Body of pancreas (tissue), 4 donors: ENCODE data around the gene MVB12B.

ENCODE experiments used
- POLR2A ChIP-seq, 3 donors: fragments of 450-650 bp; IDR thresholded peaks; one replicate each; pipeline ENCODE4 v1.6.1; 2016; ENCODE audit warnings: antibody characterized with exemption in 3 of 3, mild to moderate bottlenecking in 2 of 3
- TF ChIP-seq, protein P1 (sequence below), 7 experiments: fragments of 450-650 bp in 4 of 7; fragments of 200-600 bp in 3 of 7; sonication (generic) in 3 of 7; IDR thresholded peaks; one replicate each; pipeline ENCODE4 v1.5.1; 2016 to 2019; ENCODE audit warnings: antibody characterized with exemption in 7 of 7

GRCh38 chr9:126515873-126516505 is 189.4 kb downstream of the MVB12B start:
- TF ChIP-seq, protein P1, sequence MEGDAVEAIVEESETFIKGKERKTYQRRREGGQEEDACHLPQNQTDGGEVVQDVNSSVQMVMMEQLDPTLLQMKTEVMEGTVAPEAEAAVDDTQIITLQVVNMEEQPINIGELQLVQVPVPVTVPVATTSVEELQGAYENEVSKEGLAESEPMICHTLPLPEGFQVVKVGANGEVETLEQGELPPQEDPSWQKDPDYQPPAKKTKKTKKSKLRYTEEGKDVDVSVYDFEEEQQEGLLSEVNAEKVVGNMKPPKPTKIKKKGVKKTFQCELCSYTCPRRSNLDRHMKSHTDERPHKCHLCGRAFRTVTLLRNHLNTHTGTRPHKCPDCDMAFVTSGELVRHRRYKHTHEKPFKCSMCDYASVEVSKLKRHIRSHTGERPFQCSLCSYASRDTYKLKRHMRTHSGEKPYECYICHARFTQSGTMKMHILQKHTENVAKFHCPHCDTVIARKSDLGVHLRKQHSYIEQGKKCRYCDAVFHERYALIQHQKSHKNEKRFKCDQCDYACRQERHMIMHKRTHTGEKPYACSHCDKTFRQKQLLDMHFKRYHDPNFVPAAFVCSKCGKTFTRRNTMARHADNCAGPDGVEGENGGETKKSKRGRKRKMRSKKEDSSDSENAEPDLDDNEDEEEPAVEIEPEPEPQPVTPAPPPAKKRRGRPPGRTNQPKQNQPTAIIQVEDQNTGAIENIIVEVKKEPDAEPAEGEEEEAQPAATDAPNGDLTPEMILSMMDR (IDR thresholded peaks at IDR 0.05) = no peak
- TF ChIP-seq POLR2A (IDR thresholded peaks at IDR 0.05) = no peak
